HepG2 (cell line): ENCODE data around the gene CAPN10.

Source experiments
- ATM ChIP-seq: fragments of 450-650 bp; IDR thresholded peaks from 2 replicates; pipeline ENCODE4 v1.7.1; 2017; ENCODE audit warnings: mild to moderate bottlenecking, borderline replicate concordance
- EZH2 ChIP-seq: conservative IDR thresholded peaks from 2 replicates; pipeline ENCODE4 v1.6.1; 2012; ENCODE audit warnings: mild to moderate bottlenecking, low read depth, low read length, moderate library complexity
- MXI1 ChIP-seq: IDR thresholded peaks from 3 replicates; pipeline ENCODE4 v1.6.1; 2012; ENCODE audit warnings: low read depth, low read length, inconsistent platforms, borderline replicate concordance
- POGK ChIP-seq: sonication (generic); formaldehyde crosslinking; conservative IDR thresholded peaks from 2 replicates; pipeline ENCODE4 v1.8.0; 2022; ENCODE audit warnings: mild to moderate bottlenecking, moderate library complexity, missing genetic modification reagents
- RFX5 ChIP-seq: IDR thresholded peaks from 2 replicates; pipeline ENCODE4 v1.6.1; 2011; ENCODE audit warnings: low read depth, low read length, improper control_type of control experiment
- ZNF232 ChIP-seq: sonication (generic); formaldehyde crosslinking; IDR thresholded peaks from 2 replicates; pipeline ENCODE4 v1.4.0; 2020; ENCODE audit warnings: missing genetic modification reagents, borderline replicate concordance
- TF ChIP-seq, protein P1 (sequence below): sonication (generic); formaldehyde crosslinking; IDR thresholded peaks from 2 replicates; pipeline ENCODE4 v1.5.0; 2020; ENCODE audit warnings: mild to moderate bottlenecking, missing genetic modification reagents, moderate library complexity

DNA sequence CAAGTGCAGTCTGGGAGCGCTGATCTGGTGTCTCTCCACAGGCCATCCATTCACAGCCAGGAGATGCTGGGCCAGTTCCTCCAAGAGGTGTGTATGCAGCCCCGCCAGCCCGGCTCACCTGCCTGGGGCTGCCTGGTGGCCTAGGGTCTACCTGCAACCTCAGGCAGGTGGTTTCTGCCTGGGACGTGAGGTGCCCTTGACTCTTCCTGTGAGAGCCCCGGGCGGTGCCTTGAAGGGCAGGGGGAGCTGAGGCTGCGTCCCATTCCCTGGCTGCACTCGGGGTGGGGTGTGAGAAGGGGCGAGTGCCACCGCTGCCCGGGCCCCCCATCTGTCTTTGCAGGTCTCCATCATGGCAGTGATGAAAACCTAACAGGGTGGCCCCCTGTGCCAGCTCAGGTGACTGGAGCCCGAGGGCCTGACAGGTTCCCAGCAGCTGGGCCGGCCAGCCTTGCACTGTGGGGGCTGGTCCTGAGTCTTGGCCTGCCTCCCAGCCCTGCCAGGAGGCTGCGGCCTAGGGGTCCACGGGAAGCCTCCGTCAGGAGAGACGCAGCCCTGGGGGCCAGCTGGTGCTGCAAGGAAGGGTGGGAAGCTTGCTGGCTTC is 11.9 kb downstream of the CAPN10 start:
- TF ChIP-seq, protein P1, sequence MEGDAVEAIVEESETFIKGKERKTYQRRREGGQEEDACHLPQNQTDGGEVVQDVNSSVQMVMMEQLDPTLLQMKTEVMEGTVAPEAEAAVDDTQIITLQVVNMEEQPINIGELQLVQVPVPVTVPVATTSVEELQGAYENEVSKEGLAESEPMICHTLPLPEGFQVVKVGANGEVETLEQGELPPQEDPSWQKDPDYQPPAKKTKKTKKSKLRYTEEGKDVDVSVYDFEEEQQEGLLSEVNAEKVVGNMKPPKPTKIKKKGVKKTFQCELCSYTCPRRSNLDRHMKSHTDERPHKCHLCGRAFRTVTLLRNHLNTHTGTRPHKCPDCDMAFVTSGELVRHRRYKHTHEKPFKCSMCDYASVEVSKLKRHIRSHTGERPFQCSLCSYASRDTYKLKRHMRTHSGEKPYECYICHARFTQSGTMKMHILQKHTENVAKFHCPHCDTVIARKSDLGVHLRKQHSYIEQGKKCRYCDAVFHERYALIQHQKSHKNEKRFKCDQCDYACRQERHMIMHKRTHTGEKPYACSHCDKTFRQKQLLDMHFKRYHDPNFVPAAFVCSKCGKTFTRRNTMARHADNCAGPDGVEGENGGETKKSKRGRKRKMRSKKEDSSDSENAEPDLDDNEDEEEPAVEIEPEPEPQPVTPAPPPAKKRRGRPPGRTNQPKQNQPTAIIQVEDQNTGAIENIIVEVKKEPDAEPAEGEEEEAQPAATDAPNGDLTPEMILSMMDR: no peak
- TF ChIP-seq RFX5 (no peak), MXI1 (no peak), POGK (CRISPR knock-in tag) (no peak), ZNF232 (CRISPR knock-in tag) (no peak), EZH2 (no peak), ATM (no peak)
